ENCODE data around the gene CCDC91. TPM values are rescaled to one million over a fixed set of nuclear protein-coding genes. Genes with fewer than 3 reads are reported as not detected.
A peak's percentile ranks its signal among the peaks of the same experiment; 100 is the strongest.

The CCDC91 gene, protein sequence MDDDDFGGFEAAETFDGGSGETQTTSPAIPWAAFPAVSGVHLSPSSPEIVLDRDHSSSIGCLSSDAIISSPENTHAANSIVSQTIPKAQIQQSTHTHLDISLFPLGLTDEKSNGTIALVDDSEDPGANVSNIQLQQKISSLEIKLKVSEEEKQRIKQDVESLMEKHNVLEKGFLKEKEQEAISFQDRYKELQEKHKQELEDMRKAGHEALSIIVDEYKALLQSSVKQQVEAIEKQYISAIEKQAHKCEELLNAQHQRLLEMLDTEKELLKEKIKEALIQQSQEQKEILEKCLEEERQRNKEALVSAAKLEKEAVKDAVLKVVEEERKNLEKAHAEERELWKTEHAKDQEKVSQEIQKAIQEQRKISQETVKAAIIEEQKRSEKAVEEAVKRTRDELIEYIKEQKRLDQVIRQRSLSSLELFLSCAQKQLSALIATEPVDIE
- total RNA-seq, result 76.6 TPM

DNA sequence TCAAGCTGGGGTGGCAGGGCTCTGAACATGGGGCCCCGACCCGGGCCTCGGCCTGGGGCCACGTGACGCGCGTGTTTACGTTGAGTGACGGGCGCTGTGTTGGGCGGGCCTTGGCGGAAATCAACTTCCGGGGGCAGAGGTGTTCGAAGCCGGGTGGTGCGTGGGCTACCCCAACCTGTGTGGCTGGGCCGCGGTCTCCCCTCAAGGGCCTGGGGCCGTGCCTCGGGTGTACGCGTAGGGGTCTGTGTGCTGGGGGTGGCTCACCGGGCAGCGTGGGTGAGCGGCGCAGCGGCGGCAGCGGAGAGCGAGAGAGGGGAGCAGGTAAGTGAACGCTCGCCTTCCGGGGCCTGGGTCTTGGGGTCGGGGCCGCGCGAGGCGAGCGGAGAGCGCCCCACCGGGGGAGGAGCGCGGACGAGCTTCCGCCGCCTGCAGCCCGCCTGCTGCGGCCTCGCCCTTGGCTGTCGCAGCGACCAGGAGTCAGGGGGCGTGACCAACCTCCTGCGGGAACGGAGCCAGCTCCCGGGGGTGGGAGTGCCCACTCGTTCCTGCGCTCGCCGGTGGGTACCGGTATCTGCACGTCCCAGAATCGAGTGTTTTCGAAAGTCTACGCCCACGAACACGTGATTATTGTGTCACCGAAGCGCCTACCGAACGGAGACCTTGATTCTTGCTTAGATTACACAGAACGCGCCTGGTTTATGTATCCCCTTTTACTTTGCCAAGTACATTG is at the start of gene CCDC91:
CCDC91 (plus strand) TSS at position 136 of the 730 bp plus-strand sequence. CDS start 66,760 bp downstream, outside the sequence.
- H3K4me3 ChIP-seq, result peak within 1 kb of the TSS; percentile 84 to 85
- peaks cover 18% of the 10 kb centered on the region for H3K4me1 ChIP-seq
- peak; percentile 91 to 96 for DNase-seq (ENCODE audit: extremely low spot score in 2 of 2)
- intact Hi-C loops (cut with DNase I), result no loop called here
- H3K9me3 ChIP-seq, result no peaks in the 10 kb centered on the region
- H3K27ac ChIP-seq, result peak within 1 kb of the TSS; percentile 98
- no peaks in the 10 kb centered on the region for H3K36me3 ChIP-seq
- TF ChIP-seq, protein P1, sequence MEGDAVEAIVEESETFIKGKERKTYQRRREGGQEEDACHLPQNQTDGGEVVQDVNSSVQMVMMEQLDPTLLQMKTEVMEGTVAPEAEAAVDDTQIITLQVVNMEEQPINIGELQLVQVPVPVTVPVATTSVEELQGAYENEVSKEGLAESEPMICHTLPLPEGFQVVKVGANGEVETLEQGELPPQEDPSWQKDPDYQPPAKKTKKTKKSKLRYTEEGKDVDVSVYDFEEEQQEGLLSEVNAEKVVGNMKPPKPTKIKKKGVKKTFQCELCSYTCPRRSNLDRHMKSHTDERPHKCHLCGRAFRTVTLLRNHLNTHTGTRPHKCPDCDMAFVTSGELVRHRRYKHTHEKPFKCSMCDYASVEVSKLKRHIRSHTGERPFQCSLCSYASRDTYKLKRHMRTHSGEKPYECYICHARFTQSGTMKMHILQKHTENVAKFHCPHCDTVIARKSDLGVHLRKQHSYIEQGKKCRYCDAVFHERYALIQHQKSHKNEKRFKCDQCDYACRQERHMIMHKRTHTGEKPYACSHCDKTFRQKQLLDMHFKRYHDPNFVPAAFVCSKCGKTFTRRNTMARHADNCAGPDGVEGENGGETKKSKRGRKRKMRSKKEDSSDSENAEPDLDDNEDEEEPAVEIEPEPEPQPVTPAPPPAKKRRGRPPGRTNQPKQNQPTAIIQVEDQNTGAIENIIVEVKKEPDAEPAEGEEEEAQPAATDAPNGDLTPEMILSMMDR (IDR thresholded peaks at IDR 0.05), result peak in 1 of 3 experiments; percentile 4
- TF ChIP-seq POLR2AphosphoS5 (IDR thresholded peaks at IDR 0.05; ENCODE audit: insufficient read depth in 1 of 2, low read depth in 1 of 2) (peak; percentile 75 to 83), POLR2A (IDR thresholded peaks at IDR 0.05) (peak in 1 of 2 donors; percentile 30)
- H3K27me3 ChIP-seq, result no peaks in the 10 kb centered on the region

- Histone ChIP-seq H3K27me3 (no peaks in the 10 kb centered on the region), H3K9me3 (no peaks in the 10 kb centered on the region), H3K4me1 (no peaks in the 10 kb centered on the region), H3K36me3 (no peaks in the 10 kb centered on the region), H3K27ac (no peak overlapping the region), H3K4me3 (no peak overlapping the region)
- no peak for DNase-seq (ENCODE audit: extremely low spot score in 2 of 2)
- TF ChIP-seq, protein P1 (IDR thresholded peaks at IDR 0.05), result no peak
- peak in 1 of 2 donors; percentile 80 for TF ChIP-seq POLR2AphosphoS5 (IDR thresholded peaks at IDR 0.05; ENCODE audit: insufficient read depth in 1 of 2, low read depth in 1 of 2)
- intact Hi-C loops (cut with DNase I), result no loop called here
Measured at GRCh38 chr12:28144059-28144458, 46.2 kb upstream of the CCDC91 start.

- Histone ChIP-seq H3K27me3 (no peaks in the 10 kb centered on the region), H3K4me1 (no peaks in the 10 kb centered on the region), H3K9me3 (no peaks in the 10 kb centered on the region), H3K36me3 (no peaks in the 10 kb centered on the region), H3K27ac (no peak overlapping the region), H3K4me3 (no peak overlapping the region)
- TF ChIP-seq, protein P1 (IDR thresholded peaks at IDR 0.05), result no peak
- TF ChIP-seq POLR2AphosphoS5 (IDR thresholded peaks at IDR 0.05; ENCODE audit: insufficient read depth in 1 of 2, low read depth in 1 of 2) (no peak), POLR2A (IDR thresholded peaks at IDR 0.05) (no peak)
- DNase-seq (ENCODE audit: extremely low spot score in 2 of 2), result no peak
- intact Hi-C loops (cut with DNase I), result no loop called here
Measured at GRCh38 chr12:28144532-28144931, 45.7 kb upstream of the CCDC91 start.

DNA sequence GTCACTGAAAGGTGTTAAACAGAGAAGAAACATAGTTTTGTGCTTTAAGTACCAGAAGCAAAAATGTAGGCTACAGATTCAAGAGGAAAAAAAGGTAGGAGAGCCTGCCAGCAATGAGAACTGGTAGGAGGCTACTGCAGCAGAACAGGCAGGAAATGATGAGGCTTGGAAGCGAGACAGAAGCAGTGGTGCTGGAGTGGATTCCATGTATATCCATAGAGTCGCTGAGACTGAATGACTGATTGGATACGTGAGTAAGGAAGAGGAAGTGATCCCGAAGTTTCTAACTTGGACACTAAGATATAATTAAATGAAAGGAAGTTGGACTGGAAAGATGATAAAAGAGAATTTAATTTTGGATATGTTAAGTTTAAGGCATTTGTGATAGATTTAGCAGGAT is 45.0 kb upstream of the CCDC91 start:
- no peaks in the 10 kb centered on the region for H3K36me3 ChIP-seq
- DNase-seq (ENCODE audit: extremely low spot score in 2 of 2), result no peak
- TF ChIP-seq, protein P1 (IDR thresholded peaks at IDR 0.05), result no peak
- TF ChIP-seq POLR2A (IDR thresholded peaks at IDR 0.05) (no peak), POLR2AphosphoS5 (IDR thresholded peaks at IDR 0.05; ENCODE audit: insufficient read depth in 1 of 2, low read depth in 1 of 2) (no peak)
- intact Hi-C loops (cut with DNase I), result no loop called here
- H3K9me3 ChIP-seq, result no peaks in the 10 kb centered on the region
- no peaks in the 10 kb centered on the region for H3K4me1 ChIP-seq
- no peak overlapping the region for H3K4me3 ChIP-seq
- no peaks in the 10 kb centered on the region for H3K27me3 ChIP-seq
- H3K27ac ChIP-seq, result no peak overlapping the region

Data from vagina (tissue), 2 donors.